ENCODE data around the gene HEPHL1.

The HEPHL1 gene

GRCh38 chr11:94144664-94145063 is 123.5 kb downstream of the HEPHL1 start:
- Histone ChIP-seq H3K9ac (ENCODE audit: low read depth, low read length) (no peak overlapping the region), H3K4me1 (ENCODE audit: insufficient read depth, low read length) (peaks cover 17% of the 10 kb centered on the region), H3K27me3 (ENCODE audit: insufficient read depth, low read length, poor library complexity) (no peaks in the 10 kb centered on the region), H3K4me2 (ENCODE audit: insufficient read depth, low read length) (no peak overlapping the region), H3K79me2 (ENCODE audit: insufficient read depth, low read length) (peaks cover 93% of the 10 kb centered on the region), H4K20me1 (ENCODE audit: insufficient read depth, low read length) (peaks cover 86% of the 10 kb centered on the region), H3K27ac (ENCODE audit: low read length) (no peak overlapping the region), H3K4me3 (ENCODE audit: low read depth in 1 of 2, low read length in 2 of 2) (no peak overlapping the region), H3K36me3 (ENCODE audit: insufficient read depth, low read length) (no peaks in the 10 kb centered on the region), H2AFZ (ENCODE audit: low read depth, low read length) (no peak overlapping the region), H3K9me3 (ENCODE audit: insufficient read depth, low read length, severe bottlenecking) (no peaks in the 10 kb centered on the region)
- no peak for DNase-seq
- TF ChIP-seq EZH2 (IDR thresholded peaks at IDR 0.05; ENCODE audit: borderline replicate concordance, low read depth, low read length, severe bottlenecking) (no peak), CTCF (IDR thresholded peaks at IDR 0.05; ENCODE audit: borderline replicate concordance, extremely low read depth, low read length, poor library complexity, severe bottlenecking) (no peak)
- no peak for ATAC-seq (ENCODE audit: insufficient read depth, low read depth)

- Histone ChIP-seq H3K79me2 (ENCODE audit: insufficient read depth, low read length) (peaks cover 93% of the 10 kb centered on the region), H3K4me2 (ENCODE audit: insufficient read depth, low read length) (no peak overlapping the region), H2AFZ (ENCODE audit: low read depth, low read length) (no peak overlapping the region), H3K27ac (ENCODE audit: low read length) (no peak overlapping the region), H3K4me3 (ENCODE audit: low read depth in 1 of 2, low read length in 2 of 2) (no peak overlapping the region), H3K9ac (ENCODE audit: low read depth, low read length) (no peak overlapping the region), H4K20me1 (ENCODE audit: insufficient read depth, low read length) (peaks cover 88% of the 10 kb centered on the region), H3K36me3 (ENCODE audit: insufficient read depth, low read length) (no peaks in the 10 kb centered on the region), H3K4me1 (ENCODE audit: insufficient read depth, low read length) (peaks cover 17% of the 10 kb centered on the region), H3K9me3 (ENCODE audit: insufficient read depth, low read length, severe bottlenecking) (no peaks in the 10 kb centered on the region), H3K27me3 (ENCODE audit: insufficient read depth, low read length, poor library complexity) (no peaks in the 10 kb centered on the region)
- TF ChIP-seq EZH2 (IDR thresholded peaks at IDR 0.05; ENCODE audit: borderline replicate concordance, low read depth, low read length, severe bottlenecking): no peak
- TF ChIP-seq CTCF (IDR thresholded peaks at IDR 0.05; ENCODE audit: borderline replicate concordance, extremely low read depth, low read length, poor library complexity, severe bottlenecking): no peak
- no peak for ATAC-seq (ENCODE audit: insufficient read depth, low read depth)
- no peak for DNase-seq
Observed at GRCh38 chr11:94145431-94145830, 124.3 kb downstream of the HEPHL1 start.

DNA sequence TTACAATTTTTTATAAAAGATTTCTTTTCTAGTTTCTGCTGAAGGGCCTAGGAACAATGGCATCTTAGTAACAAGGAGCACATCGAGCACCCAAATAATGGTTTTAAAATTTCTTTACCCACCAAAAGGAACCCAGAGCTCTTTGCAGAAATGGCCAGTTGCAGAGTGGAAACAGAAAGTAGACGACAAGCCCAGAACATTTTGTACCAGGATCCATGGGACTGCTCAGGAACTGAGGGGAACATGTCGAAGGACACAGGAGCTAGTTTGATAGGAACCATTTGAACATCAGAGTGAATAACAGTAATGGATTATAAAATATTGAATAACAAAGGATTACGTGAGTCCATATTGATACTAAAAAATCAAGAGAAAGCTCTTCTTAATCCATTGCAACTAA is 124.8 kb downstream of the HEPHL1 start:
- H3K27ac ChIP-seq (ENCODE audit: low read length): no peak overlapping the region
- H3K4me1 ChIP-seq (ENCODE audit: insufficient read depth, low read length): peaks cover 17% of the 10 kb centered on the region
- no peak overlapping the region for H2AFZ ChIP-seq (ENCODE audit: low read depth, low read length)
- H3K9ac ChIP-seq (ENCODE audit: low read depth, low read length): no peak overlapping the region
- H3K27me3 ChIP-seq (ENCODE audit: insufficient read depth, low read length, poor library complexity): no peaks in the 10 kb centered on the region
- H3K4me2 ChIP-seq (ENCODE audit: insufficient read depth, low read length): no peak overlapping the region
- ATAC-seq (ENCODE audit: insufficient read depth, low read depth) (no peak), DNase-seq (no peak)
- peaks cover 94% of the 10 kb centered on the region for H3K79me2 ChIP-seq (ENCODE audit: insufficient read depth, low read length)
- no peaks in the 10 kb centered on the region for H3K9me3 ChIP-seq (ENCODE audit: insufficient read depth, low read length, severe bottlenecking)
- no peak for TF ChIP-seq EZH2 (IDR thresholded peaks at IDR 0.05; ENCODE audit: borderline replicate concordance, low read depth, low read length, severe bottlenecking)
- H3K4me3 ChIP-seq (ENCODE audit: low read depth in 1 of 2, low read length in 2 of 2): no peak overlapping the region
- peaks cover 91% of the 10 kb centered on the region for H4K20me1 ChIP-seq (ENCODE audit: insufficient read depth, low read length)
- no peaks in the 10 kb centered on the region for H3K36me3 ChIP-seq (ENCODE audit: insufficient read depth, low read length)

GRCh38 chr11:94147433-94147845 is 126.3 kb downstream of the HEPHL1 start:
- H3K9me3 ChIP-seq (ENCODE audit: insufficient read depth, low read length, severe bottlenecking): no peaks in the 10 kb centered on the region
- ATAC-seq (ENCODE audit: insufficient read depth, low read depth) (peak; percentile 82), DNase-seq (peak; percentile 32)
- H3K36me3 ChIP-seq (ENCODE audit: insufficient read depth, low read length): no peaks in the 10 kb centered on the region
- no peak overlapping the region for H2AFZ ChIP-seq (ENCODE audit: low read depth, low read length)
- no peak overlapping the region for H3K4me2 ChIP-seq (ENCODE audit: insufficient read depth, low read length)
- peaks cover 17% of the 10 kb centered on the region for H3K4me1 ChIP-seq (ENCODE audit: insufficient read depth, low read length)
- H4K20me1 ChIP-seq (ENCODE audit: insufficient read depth, low read length): peaks cover 90% of the 10 kb centered on the region
- H3K79me2 ChIP-seq (ENCODE audit: insufficient read depth, low read length): peaks cover 94% of the 10 kb centered on the region
- H3K27ac ChIP-seq (ENCODE audit: low read length): no peak overlapping the region
- H3K9ac ChIP-seq (ENCODE audit: low read depth, low read length): no peak overlapping the region
- no peak for TF ChIP-seq CTCF (IDR thresholded peaks at IDR 0.05; ENCODE audit: borderline replicate concordance, extremely low read depth, low read length, poor library complexity, severe bottlenecking)
- no peak overlapping the region for H3K4me3 ChIP-seq (ENCODE audit: low read depth in 1 of 2, low read length in 2 of 2)
- no peaks in the 10 kb centered on the region for H3K27me3 ChIP-seq (ENCODE audit: insufficient read depth, low read length, poor library complexity)
